IPS-18c (cell line): Measurements from ENCODE around the gene LRTM2.

Experiments
- H3K4me3 ChIP-seq: 2 replicates; pipeline ENCODE4 v1.7.0; 2013; ENCODE audit warnings: low read depth, mild to moderate bottlenecking, low read length, moderate library complexity; ENCODE audit not compliant: insufficient read depth
- H3K9me3 ChIP-seq: one replicate; pipeline ENCODE4 v1.6.1; 2013; ENCODE audit warnings: mild to moderate bottlenecking, low read length, moderate library complexity; ENCODE audit not compliant: control insufficient read depth, insufficient read depth

Gene LRTM2

GRCh38 chr12:1819571-1819970 lies 794 bp upstream of the LRTM2 start:
- Histone ChIP-seq H3K4me3 (no peak overlapping the region), H3K9me3 (no peaks in the 10 kb centered on the region)

- Histone ChIP-seq H3K4me3 (no peak overlapping the region), H3K9me3 (no peaks in the 10 kb centered on the region)
These were observed 529 bp downstream of the LRTM2 start for GRCh38 chr12:1820896-1821291.

- Histone ChIP-seq H3K9me3 (no peaks in the 10 kb centered on the region), H3K4me3 (no peak overlapping the region)
These were observed 1.4 kb downstream of the LRTM2 start for GRCh38 chr12:1821805-1822204.

DNA sequence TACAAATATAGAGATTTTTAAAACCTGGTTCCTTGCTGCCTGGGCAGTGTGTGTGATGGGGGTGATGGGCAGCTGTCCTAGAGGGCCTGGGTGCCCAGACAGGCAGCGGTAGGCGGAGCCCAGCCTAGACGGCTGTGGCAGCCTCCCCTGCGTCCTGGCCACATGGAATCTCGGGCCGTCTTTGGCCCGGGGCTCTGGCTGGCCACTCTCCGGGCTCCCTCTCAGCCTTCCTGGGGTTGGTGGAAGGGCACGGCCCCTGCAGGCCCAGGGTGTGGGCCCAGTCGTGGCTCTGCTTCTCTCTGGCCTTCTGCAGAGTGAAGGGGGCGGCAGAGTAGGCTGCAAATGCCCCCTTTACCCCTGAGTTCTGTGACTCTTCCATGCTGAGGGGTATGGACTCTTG lies 2.3 kb downstream of the LRTM2 start:
- Histone ChIP-seq H3K9me3 (no peaks in the 10 kb centered on the region), H3K4me3 (no peak overlapping the region)

GRCh38 chr12:1823237-1823636 lies 2.9 kb downstream of the LRTM2 start:
- Histone ChIP-seq H3K4me3 (no peak overlapping the region), H3K9me3 (no peaks in the 10 kb centered on the region)

DNA sequence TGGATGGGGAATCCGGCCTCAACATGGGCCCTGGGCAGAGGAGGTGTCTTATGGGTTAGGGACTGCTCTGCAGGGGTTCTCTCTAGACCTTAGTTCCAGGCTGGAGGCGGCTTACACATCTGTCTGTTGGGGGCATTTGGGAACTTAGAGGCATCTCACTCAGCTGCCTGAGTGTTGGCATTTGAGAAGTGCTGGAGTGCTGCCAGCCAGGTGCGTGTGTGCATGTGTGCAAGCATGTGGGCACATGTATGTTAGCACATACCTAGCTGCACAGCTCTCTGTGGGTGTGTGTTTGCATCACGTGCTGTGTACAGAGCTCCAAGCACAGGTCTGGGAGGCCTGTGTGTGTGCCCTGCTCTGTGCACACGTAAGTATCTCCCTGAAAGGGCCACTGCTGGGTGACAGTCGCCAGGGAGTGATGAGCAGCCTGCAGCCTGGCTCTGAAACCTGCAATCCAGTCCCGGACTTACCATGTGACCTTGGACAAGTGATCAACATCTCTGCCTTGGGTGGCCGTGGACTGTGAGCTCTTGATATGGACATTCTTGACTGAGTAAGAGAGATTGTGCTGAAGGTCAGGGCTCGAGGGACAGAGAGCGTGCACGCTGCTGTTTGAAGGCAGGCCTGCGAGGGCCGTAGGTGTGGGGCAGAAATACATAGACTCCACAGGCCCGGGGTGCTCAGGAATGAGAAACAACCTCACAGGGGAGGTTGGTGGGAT lies 5.2 kb downstream of the LRTM2 start:
- Histone ChIP-seq H3K4me3 (no peak overlapping the region), H3K9me3 (no peaks in the 10 kb centered on the region)

DNA sequence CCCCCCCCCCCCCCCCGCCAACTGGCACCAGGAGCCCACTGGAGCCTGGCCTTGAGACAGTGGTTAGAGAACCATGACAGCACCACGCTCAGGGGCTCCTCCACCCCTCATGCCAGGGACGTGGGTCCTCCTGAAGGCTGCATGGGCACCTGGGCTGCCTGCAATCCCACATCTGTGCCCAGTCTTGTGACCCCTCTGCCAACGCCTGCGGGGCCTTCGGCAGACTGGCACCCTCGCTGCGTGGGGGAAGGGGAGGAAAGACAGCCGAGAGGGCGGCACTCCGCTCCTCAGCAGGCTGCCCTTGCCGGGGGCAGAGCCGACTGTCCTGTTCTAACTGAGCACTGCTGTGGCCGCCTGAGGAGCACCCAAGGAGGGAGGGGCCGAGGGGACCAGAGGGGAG lies 6.0 kb downstream of the LRTM2 start:
- Histone ChIP-seq H3K9me3 (no peaks in the 10 kb centered on the region), H3K4me3 (no peak overlapping the region)

DNA sequence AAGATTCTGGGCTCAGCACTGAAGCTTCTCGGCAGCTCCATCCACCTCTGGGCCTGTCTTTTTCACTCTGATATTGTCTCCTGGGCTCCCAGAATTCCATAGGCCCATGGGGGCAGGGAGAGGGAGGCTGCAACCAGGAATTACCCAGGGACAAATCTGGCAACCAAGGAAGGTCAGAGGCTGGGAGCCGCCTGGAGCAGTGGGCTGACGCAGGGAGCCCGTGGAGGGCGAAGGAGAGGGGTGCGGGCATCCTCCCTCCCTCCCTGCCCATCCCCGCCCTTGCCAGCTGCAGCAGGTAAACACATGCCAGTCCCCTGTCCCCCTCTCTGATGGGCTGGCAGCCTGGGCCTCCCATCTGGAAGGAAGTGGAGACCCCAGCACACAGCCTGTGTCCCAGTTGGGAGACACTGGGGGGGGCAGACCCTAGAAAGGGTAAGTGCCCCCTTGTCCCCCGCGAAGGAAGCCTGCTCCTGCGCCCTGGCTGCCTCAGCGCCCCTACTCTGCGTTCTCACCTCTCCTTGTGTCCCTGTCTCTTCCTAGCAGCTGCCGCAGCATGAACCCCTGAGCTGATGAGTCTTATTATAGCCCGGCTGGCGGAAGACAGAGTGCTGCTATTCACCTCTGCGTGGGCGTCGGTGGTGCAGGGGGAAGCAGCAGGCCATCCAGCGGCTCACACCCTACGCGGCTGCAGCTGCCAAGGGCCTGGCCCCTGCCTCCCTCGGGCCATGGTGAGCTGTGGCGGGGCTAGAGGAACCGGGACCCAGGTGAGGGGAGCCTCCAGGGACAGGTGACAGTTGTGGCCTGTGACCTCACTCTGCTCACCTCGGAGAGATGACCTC lies 6.7 kb downstream of the LRTM2 start:
- no peaks in the 10 kb centered on the region for H3K9me3 ChIP-seq
- H3K4me3 ChIP-seq, result no peak overlapping the region

DNA sequence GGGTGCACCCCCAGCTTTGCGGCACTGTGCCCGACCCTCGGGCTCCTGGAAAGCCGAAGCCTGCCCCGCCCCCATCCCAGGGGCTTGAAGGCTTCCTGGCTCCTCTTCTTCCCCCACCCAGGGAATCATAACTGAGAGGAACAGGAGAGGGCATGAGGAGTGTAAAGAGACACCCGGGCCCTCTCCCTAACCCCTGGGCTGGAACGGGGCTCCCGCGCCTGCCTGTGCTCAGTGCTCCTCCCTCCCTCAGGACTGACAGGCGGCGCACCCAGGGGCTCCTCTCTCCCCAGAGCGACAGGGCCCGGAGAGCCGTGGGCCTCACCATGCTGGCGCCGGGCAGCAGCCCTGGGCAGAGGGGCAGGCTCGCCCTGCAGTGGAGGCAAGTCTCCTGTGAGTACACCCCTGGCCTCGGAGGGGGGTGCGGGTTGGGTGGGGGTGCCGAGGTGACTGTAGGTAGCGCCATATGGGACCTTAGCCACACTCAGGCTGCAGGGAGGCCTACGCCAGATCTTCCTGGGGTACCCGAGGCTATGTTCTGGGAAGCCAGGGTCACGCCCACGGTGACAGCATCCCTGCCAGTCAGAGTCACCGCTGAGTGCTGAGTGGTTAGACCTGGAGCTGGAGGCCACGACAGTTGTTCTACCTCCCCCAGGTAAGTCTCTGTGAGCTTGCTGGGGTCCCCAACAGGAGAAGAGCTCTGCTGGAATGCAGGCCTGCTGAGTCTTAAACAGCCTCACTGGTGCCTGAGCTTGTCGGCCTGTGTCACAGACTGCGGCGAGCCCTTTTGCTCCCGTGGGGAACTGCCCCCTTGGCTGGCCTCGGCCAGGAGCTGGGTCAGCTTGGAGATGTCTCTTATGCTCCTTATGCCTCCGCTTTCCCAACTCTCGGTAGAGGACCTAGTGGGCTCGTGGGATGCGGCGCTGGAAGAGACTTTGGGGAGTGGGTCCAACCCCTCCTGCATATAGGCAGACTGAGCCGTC lies 7.8 kb downstream of the LRTM2 start:
- no peak overlapping the region for H3K4me3 ChIP-seq
- no peaks in the 10 kb centered on the region for H3K9me3 ChIP-seq

GRCh38 chr12:1828856-1829255 lies 8.5 kb downstream of the LRTM2 start:
- Histone ChIP-seq H3K9me3 (no peaks in the 10 kb centered on the region), H3K4me3 (no peak overlapping the region)

DNA sequence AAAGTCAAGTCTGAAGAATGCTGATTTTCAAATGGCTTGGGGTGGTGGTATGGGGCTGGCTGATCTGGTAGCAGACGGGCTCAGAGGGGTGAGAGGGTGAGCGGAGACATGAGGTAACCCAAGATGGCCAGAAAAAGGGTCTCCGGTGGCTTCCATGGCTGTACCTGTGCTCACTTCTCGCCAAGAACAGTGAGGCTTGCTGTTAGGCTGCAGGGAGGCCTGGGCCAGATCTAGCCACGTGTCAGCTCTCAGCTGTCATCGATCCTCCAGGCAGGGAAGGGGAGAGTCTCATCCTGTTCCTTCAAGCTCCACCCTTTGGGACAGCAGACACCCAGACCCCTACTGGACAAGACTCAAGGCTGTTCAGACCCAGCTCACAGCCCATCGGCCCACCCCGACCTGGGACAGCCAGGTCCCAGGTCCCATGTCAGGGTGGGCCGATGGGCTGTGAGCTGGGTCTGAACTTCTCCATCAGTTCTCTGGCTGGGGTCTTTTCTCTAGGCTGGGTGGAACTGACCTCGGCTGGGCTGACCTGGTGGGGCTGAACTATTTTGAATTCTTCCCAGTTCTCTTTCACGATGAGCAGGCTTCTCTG lies 9.0 kb downstream of the LRTM2 start:
- H3K4me3 ChIP-seq, result no peak overlapping the region
- H3K9me3 ChIP-seq, result no peaks in the 10 kb centered on the region

DNA sequence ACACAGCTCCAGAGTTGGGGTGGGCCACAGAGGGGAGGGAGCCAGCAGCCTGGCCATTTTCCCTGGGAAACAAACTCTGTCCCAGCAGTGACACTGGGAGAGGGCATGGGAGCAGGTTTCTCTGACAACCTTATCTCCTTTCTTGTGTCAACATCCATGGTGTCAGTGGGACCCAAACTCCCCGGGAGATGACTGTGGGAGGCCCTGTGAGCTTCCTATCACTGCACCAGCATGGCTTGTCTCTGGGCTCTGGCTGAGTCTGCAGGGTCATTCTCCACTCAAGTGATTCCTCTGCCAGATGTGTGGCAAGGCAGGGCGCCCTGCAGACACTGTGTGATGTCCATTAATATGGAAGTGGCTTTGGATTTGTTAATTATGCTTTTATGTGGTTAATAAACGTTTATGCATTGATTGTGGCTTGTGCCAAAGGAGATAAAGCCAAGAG lies 10.1 kb downstream of the LRTM2 start:
- Histone ChIP-seq H3K9me3 (no peaks in the 10 kb centered on the region), H3K4me3 (no peak overlapping the region; the same call in 1 of the 2 replicates)

GRCh38 chr12:1830981-1831963 lies 10.9 kb downstream of the LRTM2 start:
- no peak overlapping the region; the same call in 1 of the 2 replicates for H3K4me3 ChIP-seq
- no peaks in the 10 kb centered on the region for H3K9me3 ChIP-seq

DNA sequence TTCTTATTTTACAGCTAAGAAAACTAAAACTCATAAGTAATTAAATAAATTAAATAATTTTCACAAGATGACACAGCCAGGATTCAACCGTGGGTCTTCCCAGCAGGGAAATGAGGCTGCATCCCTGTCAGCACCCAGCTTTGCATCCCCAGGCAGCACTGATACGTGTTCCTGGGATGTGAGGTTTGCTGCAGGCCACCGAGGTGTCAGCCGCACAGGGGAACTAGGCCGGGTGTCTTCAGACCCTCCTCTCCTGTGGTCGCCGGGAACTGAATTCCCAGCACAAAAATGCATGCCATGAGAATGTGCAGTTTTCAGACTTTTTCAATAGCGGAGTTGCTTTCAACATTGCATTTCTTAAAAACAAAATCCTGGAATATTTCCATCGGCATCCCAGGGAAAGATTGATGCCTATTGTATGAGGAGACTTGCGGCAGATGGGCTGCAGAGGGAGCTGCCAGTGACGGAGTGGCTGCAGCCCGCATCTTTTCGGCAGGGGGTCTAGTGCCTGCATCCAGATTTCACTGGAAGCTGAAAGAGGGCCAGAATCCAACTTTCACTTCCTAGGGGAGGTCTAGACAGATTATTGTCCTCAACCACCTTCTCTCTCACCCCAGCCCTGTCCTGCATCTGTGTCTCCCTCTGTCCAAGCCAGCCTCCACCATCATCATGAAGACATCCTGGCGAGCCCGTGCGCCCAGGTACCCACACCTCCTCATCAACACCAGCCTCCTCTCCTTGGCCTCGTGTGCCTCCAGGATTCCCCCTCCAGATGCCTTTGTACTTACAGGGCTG lies 12.6 kb downstream of the LRTM2 start:
- Histone ChIP-seq H3K9me3 (no peaks in the 10 kb centered on the region), H3K4me3 (no peak overlapping the region)

DNA sequence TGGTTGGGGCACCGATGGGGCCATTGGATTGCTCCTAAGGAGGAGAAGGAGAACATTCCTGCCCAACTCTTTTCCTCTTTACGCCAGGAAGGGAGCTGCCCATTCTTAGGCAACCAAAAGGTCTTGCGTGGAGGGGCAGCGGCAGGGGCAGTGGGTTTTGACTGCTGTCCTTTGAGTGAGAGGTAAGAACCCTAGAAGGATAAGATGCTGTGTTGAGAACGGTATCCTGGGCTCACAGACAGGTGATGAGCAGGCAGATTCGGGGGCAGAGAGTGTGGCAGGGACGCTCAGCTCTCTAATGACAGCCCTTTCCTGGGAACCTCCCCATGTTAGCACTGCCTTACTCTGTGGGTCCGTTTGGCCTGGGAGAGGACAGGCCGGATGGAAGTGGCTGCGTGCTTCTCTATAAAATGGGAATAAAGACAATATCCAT lies 13.2 kb downstream of the LRTM2 start:
- Histone ChIP-seq H3K9me3 (no peaks in the 10 kb centered on the region), H3K4me3 (no peak overlapping the region)
